WTC11 (cell line): ENCODE results near the gene UQCRHL. TPM values are rescaled to one million over a fixed set of nuclear protein-coding genes. Genes with fewer than 3 reads are reported as not detected.

Experiments used
- ATAC-seq: fragments of 200-7000 bp; cut with Tn5 transposase; 2 replicates; pipeline ENCODE4 v1.10.0; 2021; ENCODE audit warnings: mild to moderate bottlenecking, moderate library complexity
- CTCF ChIA-PET: fragments of 300-600 bp; sonication (Branson Sonifier 250); formaldehyde crosslinking; loops from one replicate; lab custom pipeline; 2021; ENCODE audit warnings: antibody characterized with exemption; lab: Charles Lee
- POLR2A ChIA-PET: fragments of 350-600 bp; sonication (Branson Sonifier 250); formaldehyde crosslinking; loops from one replicate; lab custom pipeline; 2021; ENCODE audit warnings: antibody characterized with exemption; lab: Charles Lee
- DNase-seq: peaks from one replicate; pipeline ENCODE4 v3.0.0; 2021; ENCODE audit warnings: low spot score
- H3K27ac Mint-ChIP-seq: 2 replicates; pipeline ENCODE4 v1.8.0; 2021; ENCODE audit warnings: mixed read lengths
- H3K27me3 Mint-ChIP-seq: 2 replicates; pipeline ENCODE4 v1.8.0; 2021; ENCODE audit warnings: low read depth, mild to moderate bottlenecking, moderate library complexity, mixed read lengths
- H3K36me3 Mint-ChIP-seq: 2 replicates; pipeline ENCODE4 v1.8.0; 2021; ENCODE audit warnings: mixed read lengths
- H3K4me1 Mint-ChIP-seq: 2 replicates; pipeline ENCODE4 v1.8.0; 2022; ENCODE audit warnings: mixed read lengths
- H3K4me3 Mint-ChIP-seq: 2 replicates; pipeline ENCODE4 v1.8.0; 2021; ENCODE audit warnings: mild to moderate bottlenecking, moderate library complexity, mixed read lengths
- H3K9me3 Mint-ChIP-seq: 2 replicates; pipeline ENCODE4 v1.8.0; 2021; ENCODE audit warnings: mixed read lengths
- AR ChIP-seq: fragments of 250-450 bp; sonication (Bioruptor Pico); IDR thresholded peaks from 2 replicates; pipeline ENCODE4 v1.9.0; 2021; ENCODE audit warnings: mild to moderate bottlenecking
- ARID4B ChIP-seq: sonication (generic); formaldehyde crosslinking; IDR thresholded peaks from 2 replicates; pipeline ENCODE4 v1.8.0; 2023; ENCODE audit warnings: missing genetic modification reagents, mild to moderate bottlenecking, borderline replicate concordance
- ATF3 ChIP-seq: sonication (generic); formaldehyde crosslinking; conservative IDR thresholded peaks from 2 replicates; pipeline ENCODE4 v1.8.1; 2022; ENCODE audit warnings: mild to moderate bottlenecking, missing genetic modification reagents
- CBFB ChIP-seq: sonication (generic); formaldehyde crosslinking; IDR thresholded peaks from 2 replicates; pipeline ENCODE4 v1.8.1; 2022; ENCODE audit warnings: mild to moderate bottlenecking, low read depth, missing genetic modification reagents
- CREM ChIP-seq: sonication (generic); formaldehyde crosslinking; IDR thresholded peaks from 2 replicates; pipeline ENCODE4 v1.8.1; 2022; ENCODE audit warnings: mild to moderate bottlenecking, missing genetic modification reagents, moderate library complexity
- E2F1 ChIP-seq: sonication (generic); formaldehyde crosslinking; IDR thresholded peaks from 2 replicates; pipeline ENCODE4 v1.8.0; 2022; ENCODE audit warnings: mild to moderate bottlenecking, missing genetic modification reagents
- ERG ChIP-seq: fragments of 250-450 bp; sonication (Bioruptor Pico); IDR thresholded peaks from 2 replicates; pipeline ENCODE4 v1.8.0; 2021; ENCODE audit warnings: mild to moderate bottlenecking
- MAX ChIP-seq: sonication (generic); formaldehyde crosslinking; IDR thresholded peaks from 2 replicates; pipeline ENCODE4 v1.8.0; 2022; ENCODE audit warnings: mild to moderate bottlenecking, missing genetic modification reagents
- MXD4 ChIP-seq: fragments of 250-450 bp; sonication (Bioruptor Pico); IDR thresholded peaks from 2 replicates; pipeline ENCODE4 v1.8.0; 2021; ENCODE audit warnings: mild to moderate bottlenecking, moderate library complexity, borderline replicate concordance
- NFE2L1 ChIP-seq: sonication (generic); formaldehyde crosslinking; IDR thresholded peaks from 2 replicates; pipeline ENCODE4 v1.8.1; 2023; ENCODE audit warnings: missing genetic modification reagents
- PRDM15 ChIP-seq: sonication (generic); formaldehyde crosslinking; IDR thresholded peaks from 2 replicates; pipeline ENCODE4 v1.8.0; 2022; ENCODE audit warnings: missing genetic modification reagents
- ZMAT4 ChIP-seq: fragments of 250-450 bp; sonication (Bioruptor Pico); IDR thresholded peaks from 2 replicates; pipeline ENCODE4 v1.9.0; 2021; ENCODE audit warnings: mild to moderate bottlenecking
- ZNF232 ChIP-seq: sonication (generic); formaldehyde crosslinking; IDR thresholded peaks from 2 replicates; pipeline ENCODE4 v1.8.0; 2022; ENCODE audit warnings: mild to moderate bottlenecking, missing genetic modification reagents
- ZNF281 ChIP-seq: sonication (generic); formaldehyde crosslinking; IDR thresholded peaks from 2 replicates; pipeline ENCODE4 v1.8.0; 2023; ENCODE audit warnings: mild to moderate bottlenecking, missing genetic modification reagents
- ZNF423 ChIP-seq: fragments of 250-450 bp; sonication (Bioruptor Pico); IDR thresholded peaks from 2 replicates; pipeline ENCODE4 v2.1.2; 2022; ENCODE audit warnings: mild to moderate bottlenecking, moderate library complexity
- total RNA-seq: library from RNA; stranded (reverse); gene quantifications from 3 replicates; pipeline ENCODE4 v1.2.3, GENCODE V29; 2021

The UQCRHL gene
- total RNA-seq, 1 experiment from 2014 or later = 3.8 TPM

- TF ChIP-seq MAX (CRISPR knock-in tag) (no peak), PRDM15 (no peak), ERG (CRISPR knock-in tag) (no peak), E2F1 (CRISPR knock-in tag) (no peak), MXD4 (CRISPR knock-in tag) (no peak), ZNF281 (CRISPR knock-in tag) (no peak), ZMAT4 (CRISPR knock-in tag) (no peak), ZNF423 (CRISPR knock-in tag) (no peak)
Measured at GRCh38 chr1:15770313-15770962, 37.0 kb downstream of the UQCRHL start (continued).

GRCh38 chr1:15768388-15768787, 39.1 kb downstream of the UQCRHL start:
- ATAC-seq = no peak
- Mint-ChIP-seq H3K36me3 (peaks cover 52% of the 10 kb centered on the region), H3K4me3 (no peak overlapping the region), H3K4me1 (peaks cover 8% of the 10 kb centered on the region), H3K9me3 (no peaks in the 10 kb centered on the region), H3K27ac (no peak overlapping the region), H3K27me3 (no peaks in the 10 kb centered on the region)
- DNase-seq = no peak
- POLR2A ChIA-PET = interaction anchor here (0.8 kb wide), 1 partner anchor 11 kb away, joined by 3 read pairs; no protein-coding TSS in a partner anchor
- CTCF ChIA-PET = interaction anchor here (0.7 kb wide), 1 partner anchor 24 kb away, joined by 3 read pairs; no protein-coding TSS in a partner anchor
- no peak for TF ChIP-seq ZNF232 (CRISPR knock-in tag)
- TF ChIP-seq CREM (CRISPR knock-in tag) = no peak
- TF ChIP-seq ARID4B (CRISPR knock-in tag) = no peak
- TF ChIP-seq ATF3 = no peak
- TF ChIP-seq E2F1 (CRISPR knock-in tag) = no peak
- no peak for TF ChIP-seq AR
- no peak for TF ChIP-seq CBFB (CRISPR knock-in tag)
- TF ChIP-seq NFE2L1 (CRISPR knock-in tag) = no peak
- no peak for TF ChIP-seq ZNF423 (CRISPR knock-in tag)
